ENCODE results near the gene CMTM8.

The CMTM8 gene

DNA sequence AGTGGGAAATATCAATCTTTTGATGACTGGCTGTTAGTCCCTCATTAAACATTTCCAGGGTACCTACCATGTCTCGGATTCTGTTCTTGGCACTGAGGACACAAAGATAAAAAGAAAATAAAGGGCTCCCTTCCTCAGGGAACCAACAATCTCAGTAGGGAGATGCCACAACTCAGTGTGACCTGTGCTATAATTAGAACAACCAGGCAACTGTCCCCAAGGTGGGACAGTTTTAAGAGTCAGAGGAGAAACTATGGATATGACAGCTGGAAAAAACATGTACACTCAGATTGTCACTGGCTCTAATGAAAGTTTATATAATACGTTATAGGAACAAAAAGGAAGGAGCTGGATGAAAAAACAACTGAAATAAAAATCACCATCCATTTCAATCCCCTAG, 23.3 kb upstream of the CMTM8 start:
- no peak for DNase-seq (ENCODE audit: low spot score)
- TF ChIP-seq, protein P1, sequence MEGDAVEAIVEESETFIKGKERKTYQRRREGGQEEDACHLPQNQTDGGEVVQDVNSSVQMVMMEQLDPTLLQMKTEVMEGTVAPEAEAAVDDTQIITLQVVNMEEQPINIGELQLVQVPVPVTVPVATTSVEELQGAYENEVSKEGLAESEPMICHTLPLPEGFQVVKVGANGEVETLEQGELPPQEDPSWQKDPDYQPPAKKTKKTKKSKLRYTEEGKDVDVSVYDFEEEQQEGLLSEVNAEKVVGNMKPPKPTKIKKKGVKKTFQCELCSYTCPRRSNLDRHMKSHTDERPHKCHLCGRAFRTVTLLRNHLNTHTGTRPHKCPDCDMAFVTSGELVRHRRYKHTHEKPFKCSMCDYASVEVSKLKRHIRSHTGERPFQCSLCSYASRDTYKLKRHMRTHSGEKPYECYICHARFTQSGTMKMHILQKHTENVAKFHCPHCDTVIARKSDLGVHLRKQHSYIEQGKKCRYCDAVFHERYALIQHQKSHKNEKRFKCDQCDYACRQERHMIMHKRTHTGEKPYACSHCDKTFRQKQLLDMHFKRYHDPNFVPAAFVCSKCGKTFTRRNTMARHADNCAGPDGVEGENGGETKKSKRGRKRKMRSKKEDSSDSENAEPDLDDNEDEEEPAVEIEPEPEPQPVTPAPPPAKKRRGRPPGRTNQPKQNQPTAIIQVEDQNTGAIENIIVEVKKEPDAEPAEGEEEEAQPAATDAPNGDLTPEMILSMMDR (IDR thresholded peaks at IDR 0.05; ENCODE audit: extremely low read depth, insufficient read depth, missing control alignments), result no peak
- in situ Hi-C loops (cut with MboI; ENCODE audit: low pct_unique_long_range_greater_than_20kb, low sequenced_read_pairs, unreplicated experiment), result no loop called here

DNA sequence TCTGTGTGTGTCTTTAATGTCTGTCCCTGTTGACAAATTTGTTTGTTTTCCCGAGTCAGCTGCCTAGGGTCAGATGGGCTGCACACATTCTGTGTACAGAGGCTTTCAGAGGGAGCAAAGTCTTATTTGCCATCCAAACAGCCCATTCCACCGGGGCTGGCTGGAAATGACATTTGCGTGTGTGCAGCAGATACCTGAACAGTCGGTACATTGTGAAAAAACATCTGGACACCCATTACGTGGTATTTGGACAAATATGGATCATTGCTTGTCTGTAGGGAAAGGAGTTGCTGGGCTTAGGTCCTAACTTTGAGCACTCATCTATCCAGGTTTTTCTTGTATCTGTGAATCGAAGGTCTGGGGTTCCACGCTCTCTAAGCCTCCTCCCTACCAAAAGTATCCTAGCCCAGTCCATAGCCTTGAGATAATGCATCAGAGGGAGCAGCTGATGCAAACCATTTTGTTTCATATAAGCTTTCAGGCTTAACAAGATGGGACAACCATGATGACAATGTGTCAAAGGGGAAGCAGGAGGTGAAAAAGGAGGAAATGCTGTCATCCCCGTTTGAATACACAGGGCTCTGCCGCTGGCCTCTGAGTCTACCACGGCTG, 22.2 kb upstream of the CMTM8 start:
- DNase-seq (ENCODE audit: low spot score), result no peak
- TF ChIP-seq, protein P1 (IDR thresholded peaks at IDR 0.05; ENCODE audit: extremely low read depth, insufficient read depth, missing control alignments), result no peak
- in situ Hi-C loops (cut with MboI; ENCODE audit: low pct_unique_long_range_greater_than_20kb, low sequenced_read_pairs, unreplicated experiment), result no loop called here

DNA sequence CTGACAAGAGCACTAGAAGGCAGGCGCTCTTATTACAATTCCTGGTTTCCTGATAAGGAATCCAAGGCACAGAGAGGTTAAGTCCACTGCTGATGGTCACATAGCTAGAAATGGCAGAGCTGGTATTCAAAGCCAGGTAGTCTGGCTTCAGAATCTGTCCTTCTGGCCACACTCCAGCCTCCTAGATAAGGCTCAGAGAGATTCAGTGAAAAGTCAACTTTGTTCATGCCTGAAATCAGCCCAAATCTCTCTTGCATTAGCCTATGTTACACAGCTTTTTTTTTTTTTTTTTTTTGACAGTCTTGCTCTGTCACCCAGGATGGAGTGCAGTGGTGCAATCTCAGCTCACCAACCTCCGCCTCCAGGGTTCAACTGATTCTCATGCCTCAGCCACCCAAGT, 21.1 kb upstream of the CMTM8 start:
- in situ Hi-C loops (cut with MboI; ENCODE audit: low pct_unique_long_range_greater_than_20kb, low sequenced_read_pairs, unreplicated experiment), result no loop called here
- DNase-seq (ENCODE audit: low spot score), result no peak
- TF ChIP-seq, protein P1 (IDR thresholded peaks at IDR 0.05; ENCODE audit: extremely low read depth, insufficient read depth, missing control alignments), result no peak

DNA sequence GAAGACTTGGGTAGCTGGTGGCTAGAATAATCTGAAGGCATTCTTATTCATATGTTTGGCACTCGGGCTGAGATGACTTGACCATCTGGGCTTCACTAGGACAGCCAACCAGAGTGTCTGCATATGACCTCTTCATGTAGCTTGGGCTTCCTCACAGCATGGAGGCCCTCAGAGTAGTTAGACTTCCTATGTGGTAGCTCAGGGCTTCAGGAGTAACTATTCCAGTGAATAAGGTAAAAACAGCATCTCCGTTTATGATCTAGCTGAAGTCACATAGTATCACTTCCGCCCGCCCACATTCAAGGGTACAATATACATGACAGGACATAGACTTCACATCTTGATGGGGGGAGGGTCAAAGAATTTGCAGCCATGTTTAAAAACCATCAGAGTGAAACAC, 18.9 kb upstream of the CMTM8 start:
- in situ Hi-C loops (cut with MboI; ENCODE audit: low pct_unique_long_range_greater_than_20kb, low sequenced_read_pairs, unreplicated experiment), result no loop called here
- DNase-seq (ENCODE audit: low spot score), result no peak
- TF ChIP-seq, protein P1 (IDR thresholded peaks at IDR 0.05; ENCODE audit: extremely low read depth, insufficient read depth, missing control alignments), result no peak

DNA sequence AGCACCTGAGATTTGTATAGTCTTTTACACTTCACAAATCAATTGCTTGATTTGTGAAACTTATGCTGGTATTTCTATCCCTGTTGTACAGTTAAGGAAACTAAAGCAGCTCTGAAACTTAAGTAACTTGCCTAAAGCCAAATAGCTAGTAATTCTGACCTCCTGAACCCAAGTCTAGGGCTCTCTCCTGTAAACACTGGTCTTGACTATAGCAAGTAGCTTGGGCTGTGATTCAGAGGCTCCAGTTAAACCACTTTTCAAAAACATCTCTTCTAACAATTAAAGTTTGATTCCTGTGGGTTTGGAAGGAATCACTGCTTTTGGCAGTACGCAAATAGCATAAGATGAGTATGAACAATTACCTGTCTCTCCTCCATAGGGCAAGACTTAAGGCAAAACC, 18.5 kb upstream of the CMTM8 start:
- DNase-seq (ENCODE audit: low spot score), result no peak
- TF ChIP-seq, protein P1 (IDR thresholded peaks at IDR 0.05; ENCODE audit: extremely low read depth, insufficient read depth, missing control alignments), result no peak
- in situ Hi-C loops (cut with MboI; ENCODE audit: low pct_unique_long_range_greater_than_20kb, low sequenced_read_pairs, unreplicated experiment), result no loop called here

DNA sequence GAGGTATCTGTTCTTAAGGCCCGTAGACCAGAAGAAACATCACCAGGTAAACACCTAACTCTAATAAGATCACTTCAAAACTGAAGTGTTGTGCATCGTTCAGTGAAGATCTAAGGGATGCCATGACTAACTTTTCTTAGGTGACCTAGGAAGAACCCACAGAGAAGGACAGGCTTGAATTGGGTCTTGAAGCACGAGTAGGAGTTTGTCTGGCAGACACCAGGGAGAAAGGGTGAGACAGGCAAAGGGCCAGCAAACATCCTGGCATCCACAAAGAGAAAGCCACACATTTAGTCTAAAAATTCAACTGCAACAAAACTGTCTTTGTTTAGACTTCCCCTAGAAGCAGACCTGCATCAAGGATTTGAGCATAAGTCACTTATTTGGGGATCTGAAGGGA, 15.5 kb upstream of the CMTM8 start:
- in situ Hi-C loops (cut with MboI; ENCODE audit: low pct_unique_long_range_greater_than_20kb, low sequenced_read_pairs, unreplicated experiment), result no loop called here
- DNase-seq (ENCODE audit: low spot score), result no peak
- TF ChIP-seq, protein P1 (IDR thresholded peaks at IDR 0.05; ENCODE audit: extremely low read depth, insufficient read depth, missing control alignments), result no peak

Measured in GM13977 (cell line).